ENCODE measurements around the gene PCSK9.

PCSK9 gene

DNA sequence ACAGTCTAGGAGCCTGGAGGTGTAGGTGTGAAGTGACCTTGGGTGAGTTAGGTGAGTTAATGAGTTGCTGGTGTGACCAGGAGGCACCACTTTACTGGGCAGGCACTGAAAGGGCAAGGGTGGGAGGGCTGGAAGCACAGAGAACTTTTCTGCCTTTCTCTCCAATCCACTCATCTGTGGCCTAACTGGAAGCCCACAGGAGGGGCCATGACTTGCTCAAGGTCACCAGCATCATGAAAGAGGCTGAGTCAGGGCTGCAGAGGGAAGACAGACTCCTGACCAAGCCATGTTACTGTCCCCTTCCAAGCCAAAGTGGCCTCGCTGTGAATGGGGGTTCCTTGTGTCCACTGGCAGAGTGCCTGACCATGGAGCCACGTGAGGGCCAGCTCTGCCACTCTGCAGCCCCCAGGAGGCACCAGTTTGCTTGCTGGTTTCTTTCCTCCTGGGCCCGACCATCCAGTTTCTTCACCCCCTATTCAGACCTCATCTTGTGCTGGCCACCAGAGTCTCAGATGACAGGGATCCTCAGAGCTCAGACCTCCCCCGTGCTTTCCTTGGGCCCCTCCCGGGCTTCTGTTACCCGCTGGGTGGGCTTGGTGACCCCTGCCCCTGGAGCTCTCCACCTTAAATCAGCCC, 44.9 kb upstream of the PCSK9 start:
- Histone ChIP-seq H3K36me3 (no peaks in the 10 kb centered on the region), H3K4me3 (ENCODE audit: low read depth in 1 of 2, low read length in 1 of 2) (no peak overlapping the region), H3K27ac (no peak overlapping the region), H3K4me1 (ENCODE audit: control insufficient read depth in 1 of 2, insufficient read depth in 1 of 2, low read depth in 1 of 2, low read length in 1 of 2) (peaks cover 13 to 16% of the 10 kb centered on the region in 2 experiments), H3K9me3 (no peaks in the 10 kb centered on the region), H3K27me3 (peaks cover 55% of the 10 kb centered on the region)
- TF ChIP-seq CTCF (IDR thresholded peaks at IDR 0.05): no peak

- H3K27ac ChIP-seq: no peak overlapping the region
Measured at GRCh38 chr1:54995013-54995760, 44.2 kb upstream of the PCSK9 start.

DNA sequence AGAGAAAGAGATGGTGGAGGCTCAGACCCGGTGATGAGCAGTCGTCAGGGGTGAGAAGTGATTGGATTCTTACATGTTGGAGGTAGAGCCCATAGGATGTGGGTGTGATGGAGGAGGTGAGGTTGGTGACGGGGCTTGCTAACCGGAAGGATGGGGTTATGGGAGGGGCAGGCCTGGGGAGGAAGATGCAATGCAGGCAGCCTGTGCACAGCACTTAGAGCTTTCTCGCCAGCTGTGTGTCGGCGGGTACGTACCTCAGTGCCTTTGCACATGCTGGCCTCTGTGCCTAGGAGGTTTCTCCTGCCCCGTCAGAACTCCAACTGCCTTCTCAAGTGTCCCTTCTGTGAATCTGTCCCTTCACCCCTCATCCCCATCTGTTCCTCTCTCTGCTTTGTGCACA, 43.5 kb upstream of the PCSK9 start:
- no peak for TF ChIP-seq CTCF (IDR thresholded peaks at IDR 0.05)
- H3K4me1 ChIP-seq (ENCODE audit: control insufficient read depth in 1 of 2, insufficient read depth in 1 of 2, low read depth in 1 of 2, low read length in 1 of 2): peaks cover 13 to 16% of the 10 kb centered on the region in 2 experiments
- H3K36me3 ChIP-seq: no peaks in the 10 kb centered on the region
- H3K9me3 ChIP-seq: no peaks in the 10 kb centered on the region
- peak overlapping the region in 1 of 2 experiments; percentile 21 for H3K4me3 ChIP-seq (ENCODE audit: low read depth in 1 of 2, low read length in 1 of 2)
- H3K27ac ChIP-seq: no peak overlapping the region
- peaks cover 69% of the 10 kb centered on the region for H3K27me3 ChIP-seq

More at GRCh38 chr1:54995013-54995760, 44.2 kb upstream of the PCSK9 start:
- H3K4me1 ChIP-seq (ENCODE audit: control insufficient read depth in 1 of 2, insufficient read depth in 1 of 2, low read depth in 1 of 2, low read length in 1 of 2): peaks cover 13 to 16% of the 10 kb centered on the region in 2 experiments
- no peak overlapping the region for H3K4me3 ChIP-seq (ENCODE audit: low read depth in 1 of 2, low read length in 1 of 2)
- peaks cover 63% of the 10 kb centered on the region for H3K27me3 ChIP-seq
- no peak for TF ChIP-seq CTCF (IDR thresholded peaks at IDR 0.05)
- H3K9me3 ChIP-seq: no peaks in the 10 kb centered on the region
- no peaks in the 10 kb centered on the region for H3K36me3 ChIP-seq

DNA sequence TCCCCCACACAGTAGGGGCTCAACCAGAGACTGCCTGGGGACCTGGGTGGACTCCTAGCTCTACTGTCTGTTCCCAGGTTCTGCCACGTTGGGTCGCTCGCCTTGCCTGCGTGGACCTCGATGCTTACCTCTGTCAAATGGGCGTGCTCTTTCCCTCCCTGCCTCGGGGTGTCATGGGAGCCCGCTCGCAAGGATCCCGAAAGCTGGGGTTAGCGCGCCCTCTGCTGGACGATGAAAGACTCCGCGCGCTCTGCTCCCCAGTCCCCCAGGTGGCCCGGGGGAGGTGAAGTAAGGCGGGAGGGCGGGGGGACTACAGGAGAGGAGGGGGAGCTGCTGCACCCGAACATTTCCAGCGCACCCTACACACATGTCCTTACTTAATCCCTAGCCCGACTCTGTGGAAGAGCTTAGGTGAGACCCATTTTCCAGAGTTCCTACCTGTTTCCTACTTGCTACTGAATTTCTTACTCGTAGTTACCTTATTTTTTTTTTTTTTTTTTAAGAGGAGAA, 42.9 kb upstream of the PCSK9 start:
- Histone ChIP-seq H3K27ac (no peak overlapping the region), H3K9me3 (no peaks in the 10 kb centered on the region), H3K36me3 (no peaks in the 10 kb centered on the region), H3K4me1 (ENCODE audit: control insufficient read depth in 1 of 2, insufficient read depth in 1 of 2, low read depth in 1 of 2, low read length in 1 of 2) (peaks cover 13 to 16% of the 10 kb centered on the region in 2 experiments), H3K27me3 (peaks cover 75% of the 10 kb centered on the region), H3K4me3 (ENCODE audit: low read depth in 1 of 2, low read length in 1 of 2) (peak overlapping the region in 1 of 2 experiments; percentile 21)
- peak; percentile 86 for TF ChIP-seq CTCF (IDR thresholded peaks at IDR 0.05)

- no peak for TF ChIP-seq CTCF (IDR thresholded peaks at IDR 0.05)
- H3K9me3 ChIP-seq: no peaks in the 10 kb centered on the region
- peaks cover 13 to 16% of the 10 kb centered on the region in 2 experiments for H3K4me1 ChIP-seq (ENCODE audit: control insufficient read depth in 1 of 2, insufficient read depth in 1 of 2, low read depth in 1 of 2, low read length in 1 of 2)
- no peaks in the 10 kb centered on the region for H3K36me3 ChIP-seq
- no peak overlapping the region for H3K4me3 ChIP-seq (ENCODE audit: low read depth in 1 of 2, low read length in 1 of 2)
- no peak overlapping the region for H3K27ac ChIP-seq
- H3K27me3 ChIP-seq: peaks cover 78% of the 10 kb centered on the region
Measured at GRCh38 chr1:54996869-54997710, 42.3 kb upstream of the PCSK9 start.
